GM12801 (cell line): ENCODE results near the gene MPP3.

Experiments used
- TF ChIP-seq, protein P1 (sequence below): IDR thresholded peaks from one replicate; pipeline ENCODE4 v1.5.1; 2011; ENCODE audit warnings: control low read depth; ENCODE audit not compliant: insufficient read length; ENCODE audit errors: extremely low read depth

MPP3 gene

GRCh38 chr17:43788540-43788939, 44.4 kb downstream of the MPP3 start:
- TF ChIP-seq, protein P1, sequence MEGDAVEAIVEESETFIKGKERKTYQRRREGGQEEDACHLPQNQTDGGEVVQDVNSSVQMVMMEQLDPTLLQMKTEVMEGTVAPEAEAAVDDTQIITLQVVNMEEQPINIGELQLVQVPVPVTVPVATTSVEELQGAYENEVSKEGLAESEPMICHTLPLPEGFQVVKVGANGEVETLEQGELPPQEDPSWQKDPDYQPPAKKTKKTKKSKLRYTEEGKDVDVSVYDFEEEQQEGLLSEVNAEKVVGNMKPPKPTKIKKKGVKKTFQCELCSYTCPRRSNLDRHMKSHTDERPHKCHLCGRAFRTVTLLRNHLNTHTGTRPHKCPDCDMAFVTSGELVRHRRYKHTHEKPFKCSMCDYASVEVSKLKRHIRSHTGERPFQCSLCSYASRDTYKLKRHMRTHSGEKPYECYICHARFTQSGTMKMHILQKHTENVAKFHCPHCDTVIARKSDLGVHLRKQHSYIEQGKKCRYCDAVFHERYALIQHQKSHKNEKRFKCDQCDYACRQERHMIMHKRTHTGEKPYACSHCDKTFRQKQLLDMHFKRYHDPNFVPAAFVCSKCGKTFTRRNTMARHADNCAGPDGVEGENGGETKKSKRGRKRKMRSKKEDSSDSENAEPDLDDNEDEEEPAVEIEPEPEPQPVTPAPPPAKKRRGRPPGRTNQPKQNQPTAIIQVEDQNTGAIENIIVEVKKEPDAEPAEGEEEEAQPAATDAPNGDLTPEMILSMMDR, result no peak

GRCh38 chr17:43787728-43788127, 45.2 kb downstream of the MPP3 start:
- TF ChIP-seq, protein P1, result no peak

GRCh38 chr17:43784628-43785101, 48.3 kb downstream of the MPP3 start:
- TF ChIP-seq, protein P1, result no peak

DNA sequence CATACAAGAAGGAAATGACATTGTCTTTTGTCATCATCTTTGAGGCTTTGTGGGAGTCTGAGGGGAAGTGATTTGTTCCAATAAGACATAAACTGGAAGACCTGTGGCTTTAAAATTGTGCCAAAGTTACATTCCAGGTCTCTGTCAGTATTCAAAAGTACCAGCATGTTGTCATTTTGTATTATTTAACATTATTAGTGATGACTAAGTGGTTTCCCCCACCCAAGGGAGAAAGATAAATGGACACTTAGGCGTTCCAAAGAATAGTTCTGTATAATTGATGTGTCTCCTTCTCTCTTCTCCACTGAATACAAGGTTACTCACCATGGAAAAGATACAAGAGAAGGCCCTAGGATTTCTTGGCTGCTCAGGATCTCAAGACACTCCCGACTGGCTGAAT, 48.9 kb downstream of the MPP3 start:
- TF ChIP-seq, protein P1, result no peak

DNA sequence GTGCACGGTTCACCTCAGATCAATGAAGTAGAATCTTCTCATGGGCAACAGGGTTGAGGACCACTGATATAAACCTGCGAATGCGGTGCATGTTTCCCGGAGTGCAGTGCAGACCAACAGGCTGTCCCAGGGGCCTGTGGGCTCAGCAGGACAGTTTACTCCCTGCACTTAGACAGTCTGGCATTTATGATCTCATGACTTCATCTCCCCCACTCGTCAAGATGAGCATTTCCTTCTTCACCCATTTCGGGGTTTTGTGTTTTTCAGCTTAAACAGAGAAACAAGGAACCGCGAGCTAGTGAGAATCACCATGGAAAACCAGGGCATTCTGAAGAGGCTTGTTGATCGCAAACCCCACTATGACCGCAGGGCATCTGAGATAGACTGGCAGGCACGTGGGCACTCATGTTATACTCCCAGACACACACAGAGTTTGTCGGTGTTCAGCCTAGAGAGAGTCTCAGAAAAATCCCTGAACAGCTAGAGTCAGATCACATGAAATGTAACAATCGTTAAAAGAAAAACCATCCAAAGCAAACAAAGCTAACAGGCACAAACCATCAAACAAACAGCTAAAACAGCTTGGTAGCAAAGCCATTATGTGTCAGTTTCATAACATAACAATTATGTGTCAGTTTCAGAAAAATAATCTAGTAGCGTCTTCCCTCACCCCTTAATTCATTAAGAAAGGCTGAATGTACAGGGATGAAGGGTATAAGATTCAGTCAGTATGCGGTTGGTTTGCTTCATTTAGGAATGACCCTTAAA, 49.8 kb downstream of the MPP3 start:
- TF ChIP-seq, protein P1, result no peak

DNA sequence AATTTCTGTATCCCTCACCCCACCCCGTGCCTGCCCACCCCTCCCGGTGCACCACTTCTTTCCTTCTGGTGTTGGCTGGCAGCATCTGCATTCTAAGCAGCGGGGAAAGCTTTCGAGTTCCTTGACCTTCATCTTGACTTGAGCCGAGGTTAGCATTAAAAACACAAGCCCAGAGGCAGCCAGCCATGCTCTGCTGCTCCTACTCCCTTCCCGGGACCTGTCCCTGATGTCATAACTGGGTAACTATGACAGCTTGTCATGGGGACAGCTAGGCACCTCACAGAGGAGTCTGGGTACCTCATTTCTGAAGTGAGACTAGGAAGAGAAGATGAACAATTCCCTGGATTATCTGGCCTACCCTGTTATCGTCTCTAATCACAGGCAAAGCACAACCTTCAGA, 52.8 kb downstream of the MPP3 start, which contains the start of gene CFAP97D1:
TSS of gene CFAP97D1 (plus strand) at position 301 of the 400 bp plus-strand sequence. CDS start at position 329, 28 bp downstream.
- TF ChIP-seq, protein P1, result no peak

DNA sequence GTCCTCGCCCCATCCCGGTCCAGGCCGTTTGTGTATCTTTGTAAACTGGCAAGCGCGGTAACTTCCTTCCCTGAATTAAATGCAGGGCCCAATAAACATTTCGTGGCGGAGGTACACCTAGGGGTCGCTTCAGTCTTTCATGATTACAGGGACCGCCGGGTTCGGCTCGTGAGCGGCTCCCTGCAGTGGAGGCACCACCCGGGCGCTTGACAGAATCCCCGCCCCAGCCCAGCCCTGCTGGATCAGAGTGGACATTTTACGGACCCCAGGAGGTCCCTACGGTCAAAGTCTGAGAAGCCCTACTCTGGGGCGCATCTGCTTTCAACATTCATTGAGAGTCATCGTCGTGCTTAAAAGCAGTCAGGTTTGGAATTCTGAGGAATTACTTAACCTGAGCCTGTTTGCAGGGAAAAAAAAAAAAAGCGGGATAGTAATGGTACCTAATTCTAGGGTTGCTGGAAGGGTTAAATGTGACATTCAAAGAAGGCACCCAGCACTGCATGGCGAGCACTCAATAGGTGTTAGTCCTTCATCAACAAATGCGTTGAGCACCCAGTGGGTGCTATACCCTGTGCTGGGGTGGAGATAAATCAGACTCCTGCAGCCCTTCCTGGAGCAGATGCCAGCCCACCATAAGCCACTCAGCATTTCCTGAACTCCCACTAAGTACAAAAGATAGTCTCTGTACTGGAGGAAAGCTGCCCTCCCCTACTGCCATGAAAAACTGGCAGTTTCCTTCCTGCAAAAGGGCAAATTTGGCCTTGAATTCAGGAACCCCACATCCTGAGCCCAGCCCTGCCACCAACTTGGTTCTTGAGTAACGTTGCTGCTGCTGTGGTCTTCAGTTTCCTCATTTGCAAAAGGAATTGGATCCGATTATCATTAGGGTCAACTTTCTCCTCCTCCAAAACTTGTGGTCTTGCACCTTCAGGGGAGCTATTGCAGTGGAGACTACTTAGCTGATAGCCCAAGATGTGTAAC, 53.5 kb downstream of the MPP3 start:
- TF ChIP-seq, protein P1, result no peak
